GM12872 (cell line): ENCODE results near the gene GCSAML.

ENCODE experiments used
- TF ChIP-seq, protein P1 (sequence below): IDR thresholded peaks from 3 replicates; pipeline ENCODE4 v1.5.1; 2011; ENCODE audit warnings: low read depth, mild to moderate bottlenecking, low read length, moderate library complexity; ENCODE audit not compliant: insufficient read depth

Gene GCSAML

DNA sequence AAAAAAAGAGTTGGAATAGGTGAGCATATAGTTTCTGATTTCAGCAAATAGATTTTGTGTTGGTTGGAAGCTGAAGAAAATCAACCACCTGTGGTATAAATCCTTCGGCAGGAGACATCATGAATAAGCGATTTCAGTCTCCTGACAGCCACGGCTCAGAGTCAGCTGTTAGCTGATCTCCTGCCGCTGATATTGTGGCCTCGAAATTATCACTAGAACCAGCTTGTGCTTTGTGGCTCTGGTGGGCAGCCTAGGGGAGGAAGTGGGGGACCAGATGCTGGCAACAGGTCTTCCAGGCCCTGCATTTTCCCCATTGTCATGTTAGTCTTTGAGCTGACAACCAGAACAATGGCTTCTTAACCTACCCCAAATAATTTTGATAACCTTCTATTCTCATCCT, 842 bp upstream of the GCSAML start:
- TF ChIP-seq, protein P1, sequence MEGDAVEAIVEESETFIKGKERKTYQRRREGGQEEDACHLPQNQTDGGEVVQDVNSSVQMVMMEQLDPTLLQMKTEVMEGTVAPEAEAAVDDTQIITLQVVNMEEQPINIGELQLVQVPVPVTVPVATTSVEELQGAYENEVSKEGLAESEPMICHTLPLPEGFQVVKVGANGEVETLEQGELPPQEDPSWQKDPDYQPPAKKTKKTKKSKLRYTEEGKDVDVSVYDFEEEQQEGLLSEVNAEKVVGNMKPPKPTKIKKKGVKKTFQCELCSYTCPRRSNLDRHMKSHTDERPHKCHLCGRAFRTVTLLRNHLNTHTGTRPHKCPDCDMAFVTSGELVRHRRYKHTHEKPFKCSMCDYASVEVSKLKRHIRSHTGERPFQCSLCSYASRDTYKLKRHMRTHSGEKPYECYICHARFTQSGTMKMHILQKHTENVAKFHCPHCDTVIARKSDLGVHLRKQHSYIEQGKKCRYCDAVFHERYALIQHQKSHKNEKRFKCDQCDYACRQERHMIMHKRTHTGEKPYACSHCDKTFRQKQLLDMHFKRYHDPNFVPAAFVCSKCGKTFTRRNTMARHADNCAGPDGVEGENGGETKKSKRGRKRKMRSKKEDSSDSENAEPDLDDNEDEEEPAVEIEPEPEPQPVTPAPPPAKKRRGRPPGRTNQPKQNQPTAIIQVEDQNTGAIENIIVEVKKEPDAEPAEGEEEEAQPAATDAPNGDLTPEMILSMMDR: no peak

DNA sequence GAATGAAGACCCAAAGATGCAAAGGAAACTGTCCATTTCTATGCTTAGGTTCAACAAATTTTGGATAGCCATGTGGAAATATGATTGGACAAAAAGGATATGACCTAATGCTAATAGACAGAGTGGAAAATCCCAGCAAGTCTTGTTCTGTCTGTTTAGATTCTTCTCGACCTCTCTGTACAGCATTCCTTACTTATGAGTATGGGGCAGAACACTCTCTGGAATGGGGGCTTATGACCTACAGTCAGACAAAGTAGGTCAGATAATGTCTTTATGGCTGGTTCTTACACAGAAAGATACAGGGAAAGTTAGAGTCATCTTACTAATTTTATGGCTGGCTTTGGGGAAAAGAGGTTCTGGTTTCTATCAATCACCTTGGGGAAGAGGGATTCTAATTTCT, 2.8 kb downstream of the GCSAML start:
- TF ChIP-seq, protein P1: no peak

- TF ChIP-seq, protein P1: no peak
Observed at GRCh38 chr1:247552231-247552630, 3.3 kb downstream of the GCSAML start.

- TF ChIP-seq, protein P1: no peak
Observed at GRCh38 chr1:247557926-247558674, 9.2 kb downstream of the GCSAML start.

DNA sequence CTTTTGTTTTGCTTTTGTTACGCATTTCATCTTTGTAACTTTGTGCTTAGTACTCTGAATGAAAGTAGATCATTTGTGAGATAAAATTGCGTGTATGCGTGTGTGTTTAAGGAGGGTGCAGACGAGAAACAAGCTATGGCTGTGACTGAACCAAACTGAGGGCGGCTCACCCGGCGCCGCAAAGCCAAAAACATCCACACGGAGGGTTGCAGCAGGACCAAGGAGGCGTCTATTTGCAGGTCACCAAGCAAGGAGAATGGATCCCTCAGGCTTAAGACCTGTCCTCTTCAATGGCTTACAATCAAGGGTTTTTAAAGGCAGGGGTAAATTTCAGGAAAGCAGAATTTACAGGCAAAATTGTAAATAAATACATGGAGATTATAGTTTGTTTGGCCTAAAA, 12.8 kb downstream of the GCSAML start:
- TF ChIP-seq, protein P1: no peak

GRCh38 chr1:247562198-247562597, 13.3 kb downstream of the GCSAML start:
- TF ChIP-seq, protein P1: no peak

DNA sequence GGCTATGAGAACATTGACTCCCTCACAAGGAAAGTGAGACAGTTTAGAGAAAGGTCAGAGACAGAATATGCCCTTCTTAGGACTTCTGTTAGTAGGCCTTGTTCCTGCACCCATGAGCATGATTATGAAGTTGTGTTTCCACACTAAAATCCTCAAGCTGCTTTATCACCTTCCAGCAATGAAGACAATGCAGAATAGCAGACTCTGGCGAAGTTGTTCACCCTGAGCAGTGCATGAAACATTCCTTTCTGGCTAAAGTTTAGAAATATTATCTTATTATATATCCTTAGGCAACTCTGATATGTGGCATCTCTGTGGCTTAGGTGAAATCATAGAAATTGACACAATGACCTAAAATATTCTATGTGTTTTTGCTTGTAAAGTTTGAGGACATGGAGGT, 25.3 kb downstream of the GCSAML start:
- TF ChIP-seq, protein P1: no peak
